Measurements from ENCODE around the gene TSPOAP1. TPM values are rescaled to one million over a fixed set of nuclear protein-coding genes. Genes with fewer than 3 reads are reported as not detected.

The TSPOAP1 gene
- total and polyA plus RNA-seq, 10 of the 15 experiments (the other 5 are each of a cell fraction or from before 2014, with no cell fraction given), result 0.58 to 16.4 (median 4.2) TPM; not detected in 1

GRCh38 chr17:58319173-58320162 lies 9.1 kb downstream of the TSPOAP1 start:
- in situ Hi-C loops (cut with MboI), result loop anchor here (5.0 kb wide), 1 partner anchor 128 kb away; no protein-coding TSS in a partner anchor
- H3K36me3 ChIP-seq (ENCODE audit: control insufficient read depth in 2 of 2, insufficient read depth in 2 of 2, low read length in 1 of 2), result peaks cover 0 to 2% of the 10 kb centered on the region in 2 experiments; a peak in 1 of 4 replicates
- 87% methylated on average over 25 of the region's 25 CpGs for WGBS (ENCODE audit: insufficient coverage, insufficient replicate concordance, low lambda C conversion rate, missing lambda C conversion rate)
- H4K20me1 ChIP-seq (ENCODE audit: control insufficient read depth, insufficient read depth), result no peaks in the 10 kb centered on the region
- TF ChIP-seq EED (IDR thresholded peaks at IDR 0.05; ENCODE audit: low read depth) (no peak), MEF2B (IDR thresholded peaks at IDR 0.05; ENCODE audit: partially characterized antibody, poor library complexity, severe bottlenecking) (no peak), ESRRA (IDR thresholded peaks at IDR 0.05; ENCODE audit: low read length) (no peak), YY1 (IDR thresholded peaks at IDR 0.05; ENCODE audit: low read depth, low read length) (no peak), RCOR1 (conservative IDR thresholded peaks at IDR 0.05; ENCODE audit: low read depth, low read length) (no peak), KAT2A (conservative IDR thresholded peaks at IDR 0.05; ENCODE audit: control insufficient read depth, low read depth, low read length) (no peak), PAX8 (IDR thresholded peaks at IDR 0.05) (no peak), HDAC2 (IDR thresholded peaks at IDR 0.05) (no peak), MYC (IDR thresholded peaks at IDR 0.05; ENCODE audit: insufficient read depth, insufficient read length, insufficient replicate concordance, low read length, severe bottlenecking) (no peak)
- H3K9me3 ChIP-seq (replicated peaks; ENCODE audit: control insufficient read depth, insufficient read depth, low read length), result no peaks in the 10 kb centered on the region
- no peaks in the 10 kb centered on the region for H3K27me3 ChIP-seq (replicated peaks in 1 of 2; ENCODE audit: control insufficient read depth in 2 of 2, insufficient read depth in 2 of 2, low read length in 1 of 2)
- intact Hi-C loops (cut with micrococcal nuclease; ENCODE audit: unreplicated experiment), result no loop called here
- ATAC-seq (no peak), FAIRE-seq (no peak), DNase-seq (ENCODE audit: low read depth, low spot score) (no peak)
- no peak overlapping the region for H3K4me2 ChIP-seq (ENCODE audit: control insufficient read depth, insufficient read depth)
- no peak overlapping the region for H3K9ac ChIP-seq (ENCODE audit: control insufficient read depth, insufficient read depth, low read length)
- ChIA-PET RAD21 (ENCODE audit: unreplicated experiment) (interaction anchor here (2.3 to 10.9 kb wide), 3 partner anchors 23 to 36 kb away, joined by 16 to 227 read pairs (median 45); partner anchors contain the start of gene SUPT4H1), CTCF (interaction anchor here (0.5 to 3.3 kb wide), 8 partner anchors 8 to 262 kb away, joined by 3 to 32 read pairs (median 4); partner anchors contain the start of genes RNF43, SUPT4H1 and TSPOAP1), SMC1A (ENCODE audit: uncharacterized antibody, unreplicated experiment) (interaction anchor here (0.7 to 12.9 kb wide), 6 partner anchors 8 to 108 kb away, joined by 3 to 249 read pairs (median 30); partner anchors contain the start of genes RNF43 and SUPT4H1), POLR2A (interaction anchor here (0.5 kb wide), 1 partner anchor 12 kb away, joined by 4 read pairs; no protein-coding TSS in a partner anchor)
- no peak overlapping the region for H3K4me3 ChIP-seq
- no peak overlapping the region for H2AFZ ChIP-seq (ENCODE audit: control insufficient read depth, low read depth, low read length)
- H3K79me2 ChIP-seq (ENCODE audit: control insufficient read depth, insufficient read depth, low read length), result no peaks in the 10 kb centered on the region
- BruUV-seq (replicated peaks), result no TSS peak
- no peak overlapping the region for H3K27ac ChIP-seq (ENCODE audit: control insufficient read depth, insufficient read depth)
- peaks cover 7% of the 10 kb centered on the region for H3K4me1 ChIP-seq (ENCODE audit: control insufficient read depth, insufficient read depth, low read length)

All from GM12878 (cell line).